T-cell (primary cell): Measurements from ENCODE around the gene WIPF2. TPM values are rescaled to one million over a fixed set of nuclear protein-coding genes. Genes with fewer than 3 reads are reported as not detected.
A peak's percentile ranks its signal among the peaks of the same experiment; 100 is the strongest.
"Not testable (repeated sequence)": the region's sequence is repeated elsewhere in the genome, so short reads cannot be mapped to it uniquely, and the experiment has no call there.

ENCODE experiments used
- ATAC-seq, 4 experiments: fragments of 200-7000 bp in 3 of 4; fragments of 150-1000 bp in 1 of 4; cut with Tn5 transposase; replicated peaks in 1 of 4; 1 replicate in 3 of 4; 2 replicates in 1 of 4; pipeline ENCODE4 v1.10.0; 2021; ENCODE audit warnings: moderate library complexity in 3 of 4, mild to moderate bottlenecking in 2 of 4, moderate number of reproducible peaks in 1 of 4
- CTCF ChIA-PET, 2 donors: fragments of 300-600 bp; sonication (Branson Sonifier 250); formaldehyde crosslinking; loops; one replicate each; lab custom pipeline; 2022; ENCODE audit warnings: antibody characterized with exemption in 2 of 2; lab: Charles Lee
- POLR2A ChIA-PET, 2 donors: fragments of 300-600 bp; sonication (Branson Sonifier 250); formaldehyde crosslinking; loops; one replicate each; lab custom pipeline; 2022; ENCODE audit warnings: antibody characterized with exemption in 2 of 2; lab: Charles Lee
- DNase-seq, 35 experiments: peaks; one replicate each; pipeline versions ENCODE4 v3.0.0 to v3.0.0-alpha.2; 2013 to 2023
- H3K27ac ChIP-seq: one replicate; pipeline ENCODE4 v1.5.1; 2013; ENCODE audit warnings: low read length
- H3K27me3 ChIP-seq, 2 experiments: replicated peaks in 1 of 2; 1 replicate in 1 of 2; 2 replicates in 1 of 2; pipeline versions ENCODE4 v1.6.1 to v1.7.0; 2013; ENCODE audit warnings: low read length in 1 of 2, mixed read lengths in 1 of 2; ENCODE audit not compliant: control insufficient read depth in 2 of 2, insufficient read depth in 2 of 2; ENCODE audit errors: extremely low read depth in 1 of 2
- H3K36me3 ChIP-seq, 2 donors: 1 replicate in 1 of 2; 2 replicates in 1 of 2; pipeline versions ENCODE4 v1.6.1 to v1.7.0; 2013; ENCODE audit warnings: low read length in 1 of 2; ENCODE audit not compliant: control insufficient read depth in 2 of 2, insufficient read depth in 1 of 2; ENCODE audit errors: extremely low read depth in 1 of 2
- H3K4me1 ChIP-seq, 2 experiments: 1 replicate in 1 of 2; 2 replicates in 1 of 2; pipeline versions ENCODE4 v1.6.1 to v1.7.0; 2013; ENCODE audit warnings: low read length in 2 of 2, mixed read lengths in 1 of 2; ENCODE audit not compliant: insufficient read depth in 2 of 2, control insufficient read depth in 1 of 2; ENCODE audit errors: extremely low read depth in 1 of 2
- H3K4me3 ChIP-seq, 2 donors: 1 replicate in 1 of 2; 2 replicates in 1 of 2; pipeline versions ENCODE4 v1.5.1 to v1.7.0; 2013; ENCODE audit warnings: mild to moderate bottlenecking in 2 of 2, low read length in 1 of 2, moderate library complexity in 1 of 2; ENCODE audit not compliant: control insufficient read depth in 1 of 2; ENCODE audit errors: extremely low read depth in 1 of 2
- H3K9me3 ChIP-seq: 2 replicates; pipeline ENCODE4 v1.7.0; 2013
- H3K27ac Mint-ChIP-seq, 2 donors: one replicate each; pipeline ENCODE4 v1.8.0; 2020 to 2021; ENCODE audit warnings: mild to moderate bottlenecking in 2 of 2, mixed read lengths in 2 of 2
- H3K27me3 Mint-ChIP-seq, 2 donors: one replicate each; pipeline ENCODE4 v1.8.0; 2021 to 2022; ENCODE audit warnings: mixed read lengths in 2 of 2
- H3K36me3 Mint-ChIP-seq: one replicate; pipeline ENCODE4 v1.8.0; 2021; ENCODE audit warnings: mixed read lengths
- H3K4me1 Mint-ChIP-seq, 3 donors: one replicate each; pipeline ENCODE4 v1.8.0; 2020 to 2022; ENCODE audit warnings: mixed read lengths in 3 of 3, mild to moderate bottlenecking in 1 of 3
- H3K4me3 Mint-ChIP-seq, 3 donors: one replicate each; pipeline ENCODE4 v1.8.0; 2020 to 2022; ENCODE audit warnings: mild to moderate bottlenecking in 3 of 3, mixed read lengths in 3 of 3, moderate library complexity in 3 of 3
- H3K9me3 Mint-ChIP-seq, 3 donors: one replicate each; pipeline ENCODE4 v1.8.0; 2020 to 2022; ENCODE audit warnings: mixed read lengths in 3 of 3
- WGBS: methylation state at CpG from one replicate; pipeline ENCODE4 v1.1.5; 2013; ENCODE audit warnings: missing lambda C conversion rate; ENCODE audit not compliant: insufficient coverage; 5-methylcytosine and 5-hydroxymethylcytosine counted together
- total RNA-seq, 35 experiments: library from RNA in 6 of 35; stranded (reverse) in 6 of 35; fragments of 120-200 nt in 1 of 35; gene quantifications; one replicate each; pipeline versions ENCODE4 v1.2.1 to v1.2.4 and lab custom pipeline; 2013 to 2026

The WIPF2 gene
- total RNA-seq, 5 donors from 2014 or later (not counting 1 experiment from before 2014, with no cell fraction given) = 23.1 to 42.1 (median 32.1) TPM

DNA sequence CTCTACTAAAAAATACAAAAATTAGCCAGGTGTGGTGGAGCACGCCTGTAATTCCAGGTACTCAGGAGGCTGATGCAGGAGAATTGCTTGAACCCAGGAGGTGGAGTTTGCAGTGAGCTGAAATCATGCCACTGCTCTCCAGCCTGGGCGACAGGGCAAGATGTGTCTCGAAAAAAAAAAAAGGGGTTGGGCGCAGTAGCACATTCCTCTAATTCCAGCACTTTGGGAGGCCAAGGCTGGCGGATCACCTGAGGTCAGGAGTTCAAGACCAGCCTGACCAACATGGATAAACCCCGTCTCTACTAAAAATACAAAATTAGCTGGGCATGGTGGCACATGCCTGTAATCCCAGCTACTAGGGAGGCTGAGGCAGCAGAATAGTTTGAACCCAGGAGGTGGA is 5.2 kb upstream of the WIPF2 start:
- 87% methylated on average over 3 of the region's 6 CpGs for WGBS
- H3K9me3 ChIP-seq, H3K4me1 ChIP-seq, CTCF ChIA-PET, ATAC-seq, H3K9me3 Mint-ChIP-seq, DNase-seq, H3K36me3 Mint-ChIP-seq, H3K4me3 ChIP-seq, POLR2A ChIA-PET, H3K36me3 ChIP-seq, H3K27ac ChIP-seq, H3K27me3 Mint-ChIP-seq, H3K27ac Mint-ChIP-seq, H3K4me3 Mint-ChIP-seq, H3K27me3 ChIP-seq: not testable (repeated sequence)
- H3K4me1 Mint-ChIP-seq = peaks cover 10 to 13% (median 11%) of the 10 kb centered on the region in 3 donors

DNA sequence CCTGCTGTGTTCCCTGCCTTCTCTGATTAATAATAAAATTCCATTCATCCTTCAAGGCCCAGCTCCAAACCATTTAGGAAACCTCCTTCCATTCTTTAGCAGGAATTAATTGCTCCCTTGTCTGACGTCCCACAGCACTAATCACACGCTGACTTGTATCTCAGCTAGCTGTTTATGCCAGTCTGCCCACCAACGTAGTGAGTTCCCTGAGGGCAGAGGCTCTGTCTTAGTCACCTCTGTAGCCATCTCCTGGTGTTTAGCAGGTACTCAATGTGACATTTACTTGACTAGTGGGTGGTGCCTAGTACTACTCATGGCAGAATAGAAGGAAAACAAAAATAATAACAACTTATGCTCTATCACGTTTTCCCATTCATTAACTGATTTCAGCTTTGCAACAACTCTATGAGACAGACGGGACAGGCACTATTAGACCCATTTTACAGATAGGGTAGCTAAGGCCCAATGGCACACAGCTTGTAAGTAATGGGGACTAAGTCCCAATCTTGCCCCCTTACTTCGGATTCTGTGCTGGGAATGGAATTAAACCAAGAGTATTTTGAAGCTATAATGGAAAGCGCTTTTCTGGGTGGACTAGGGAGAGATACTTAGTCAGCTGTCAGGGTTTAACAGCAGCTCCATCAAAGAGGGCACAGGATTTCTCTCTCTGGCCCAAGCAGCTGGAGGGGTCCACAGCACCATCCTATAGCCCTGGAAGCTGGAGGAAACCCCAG is 931 bp upstream of the WIPF2 start:
- peaks cover 24 to 37% (median 30%) of the 10 kb centered on the region in 3 donors for H3K4me1 Mint-ChIP-seq
- H3K27ac Mint-ChIP-seq = peak overlapping the region; percentile 100
- H3K9me3 ChIP-seq = no peaks in the 10 kb centered on the region
- peak in 1 of 35 experiments; percentile 25 for DNase-seq
- peaks cover under 1% of the 10 kb centered on the region for H3K36me3 Mint-ChIP-seq
- POLR2A ChIA-PET = interaction anchor here (0.5 to 0.9 kb wide), 6 partner anchors 21 to 1395 kb away, joined by 3 to 12 read pairs (median 3); partner anchors contain the start of gene CDK12 (in 1 of the 2)
- H3K27me3 ChIP-seq = peaks cover 0 to under 1% of the 10 kb centered on the region in 2 experiments
- H3K9me3 Mint-ChIP-seq = no peaks in the 10 kb centered on the region
- peaks cover 8 to 24% of the 10 kb centered on the region in 2 experiments for H3K4me1 ChIP-seq
- no peaks in the 10 kb centered on the region for H3K36me3 ChIP-seq
- H3K4me3 Mint-ChIP-seq = peak overlapping the region; percentile 87 to 98 (median 95)
- ATAC-seq = no peak
- WGBS = 96% methylated on average over 3 of the region's 7 CpGs
- CTCF ChIA-PET = interaction anchor here (0.5 to 2.0 kb wide), 17 partner anchors 9 to 348 kb away, joined by 3 to 13 read pairs (median 3); partner anchors contain the start of genes CASC3 (in 1 of the 2), MED24 (in 1 of the 2) and PSMD3 (in 1 of the 2)
- H3K27ac ChIP-seq = peak overlapping the region; percentile 92
- H3K27me3 Mint-ChIP-seq = no peaks in the 10 kb centered on the region
- peak overlapping the region; percentile 50 to 71 for H3K4me3 ChIP-seq

GRCh38 chr17:40219594-40220338 is 662 bp downstream of the WIPF2 start:
- Histone ChIP-seq H3K36me3 (no peaks in the 10 kb centered on the region), H3K4me1 (peaks cover 8 to 24% of the 10 kb centered on the region in 2 experiments), H3K9me3 (no peaks in the 10 kb centered on the region), H3K27ac (peak overlapping the region; percentile 92), H3K4me3 (peak overlapping the region; percentile 50 to 71), H3K27me3 (no peaks in the 10 kb centered on the region)
- peak in 3 of 4 experiments; percentile 18 to 28 (median 25) for ATAC-seq
- peak in 24 of 35 experiments; percentile 1 to 53 (median 10) for DNase-seq
- CTCF ChIA-PET = interaction anchor here in 1 of 2 donors (0.8 to 2.0 kb wide), 6 partner anchors 44 to 240 kb away, joined by 3 to 13 read pairs (median 4); partner anchors contain the start of gene MED24
- H3K4me1 Mint-ChIP-seq = peaks cover 31 to 46% (median 36%) of the 10 kb centered on the region in 3 donors
- no peaks in the 10 kb centered on the region for H3K9me3 Mint-ChIP-seq
- H3K36me3 Mint-ChIP-seq = peaks cover 7% of the 10 kb centered on the region
- POLR2A ChIA-PET = interaction anchor here (0.6 to 1.0 kb wide), 4 partner anchors 8 to 1469 kb away, joined by 3 read pairs; no protein-coding TSS in a partner anchor
- peak overlapping the region; percentile 87 to 98 (median 95) for H3K4me3 Mint-ChIP-seq
- H3K27ac Mint-ChIP-seq = peak overlapping the region; percentile 26 to 77
- no peaks in the 10 kb centered on the region for H3K27me3 Mint-ChIP-seq
- 4% methylated on average over 18 of the region's 24 CpGs for WGBS

DNA sequence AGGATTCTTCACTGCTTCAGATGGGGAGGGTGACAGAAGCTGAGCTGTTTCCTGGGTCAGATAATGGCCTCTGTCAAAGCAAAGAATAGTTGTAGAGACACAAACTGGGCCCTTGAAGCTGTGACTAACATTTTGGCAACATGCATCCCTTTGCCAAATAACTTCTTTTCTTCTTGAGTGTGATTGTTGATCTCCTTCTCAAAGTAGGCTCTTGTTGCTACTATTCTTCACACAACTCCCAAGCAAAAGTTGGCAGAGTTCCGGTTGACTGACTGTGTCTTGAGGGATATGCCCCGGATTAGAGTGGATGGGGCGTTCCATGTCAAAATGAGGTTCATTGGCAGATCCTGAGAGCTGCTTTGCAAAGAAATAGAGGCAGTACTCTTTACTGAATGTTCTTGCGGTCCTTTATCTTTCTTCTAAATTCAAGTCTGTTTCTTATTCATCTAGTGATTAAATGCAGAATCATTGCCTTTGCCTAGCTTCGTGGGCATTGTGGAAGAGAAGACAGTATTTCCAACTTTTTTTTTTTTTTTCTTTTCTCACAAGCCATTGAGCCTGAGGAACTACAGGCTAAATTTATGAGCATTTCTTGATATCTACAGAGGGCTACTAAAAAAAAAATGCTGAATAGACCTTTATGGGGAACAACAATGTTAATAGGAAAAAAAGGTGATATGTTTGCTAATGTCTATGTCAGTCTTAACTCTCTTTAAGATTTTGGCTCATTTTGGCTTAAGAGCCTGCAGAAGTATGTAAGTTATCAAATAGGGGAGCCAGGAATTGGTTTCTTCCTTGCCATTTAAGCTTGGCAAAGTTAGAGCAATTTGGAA is 5.8 kb downstream of the WIPF2 start:
- POLR2A ChIA-PET = interaction anchor here (0.6 to 1.1 kb wide), 2 partner anchors 18 to 337 kb away, joined by 3 read pairs; no protein-coding TSS in a partner anchor
- H3K36me3 Mint-ChIP-seq = peaks cover 15% of the 10 kb centered on the region

DNA sequence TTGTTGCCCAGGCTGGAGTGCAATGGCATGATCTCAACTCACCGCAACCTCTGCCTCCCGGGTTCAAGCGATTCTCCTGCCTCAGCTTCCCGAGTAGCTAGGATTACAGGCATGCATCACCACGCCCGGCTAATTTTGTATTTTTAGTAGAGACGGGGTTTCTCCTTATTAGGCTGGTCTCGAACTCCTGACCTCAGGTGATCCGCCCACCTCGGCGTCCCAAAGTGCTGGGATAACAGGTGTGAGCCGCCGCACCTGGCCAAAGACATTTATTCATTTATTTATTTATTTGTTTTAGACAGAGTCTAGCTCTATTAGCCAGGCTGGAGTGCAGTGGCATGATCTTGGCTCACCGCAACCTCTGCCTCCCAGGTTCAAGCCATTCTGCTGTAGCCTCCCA is 10.0 kb downstream of the WIPF2 start:
- not testable (repeated sequence) for H3K27me3 Mint-ChIP-seq, H3K27ac ChIP-seq, ATAC-seq, H3K27me3 ChIP-seq, DNase-seq, H3K27ac Mint-ChIP-seq, H3K9me3 ChIP-seq, H3K4me3 ChIP-seq, H3K4me1 ChIP-seq, H3K4me3 Mint-ChIP-seq, H3K9me3 Mint-ChIP-seq
- peaks cover 37 to 38% (median 38%) of the 10 kb centered on the region in 3 donors for H3K4me1 Mint-ChIP-seq
- WGBS = 100% methylated on average over 3 of the region's 14 CpGs
- CTCF ChIA-PET = interaction anchor here in 1 of 2 donors (0.6 kb wide), 1 partner anchor 126 kb away, joined by 3 read pairs; no protein-coding TSS in a partner anchor
- POLR2A ChIA-PET = interaction anchor here in 1 of 2 donors (0.6 kb wide), 1 partner anchor 215 kb away, joined by 4 read pairs; no protein-coding TSS in a partner anchor
- H3K36me3 ChIP-seq = peaks cover 0 to 23% of the 10 kb centered on the region in 2 donors
- H3K36me3 Mint-ChIP-seq = peaks cover 22% of the 10 kb centered on the region

More for the DNA sequence above, 5.8 kb downstream of the WIPF2 start:
- peak overlapping the region; percentile 25 to 53 for H3K27ac Mint-ChIP-seq
- H3K27ac ChIP-seq = no peak overlapping the region
- H3K27me3 Mint-ChIP-seq = no peaks in the 10 kb centered on the region
- WGBS = 100% methylated on average over 2 of the region's 5 CpGs
- peaks cover 0 to 13% of the 10 kb centered on the region in 2 donors for H3K36me3 ChIP-seq
- peaks cover 36 to 45% (median 40%) of the 10 kb centered on the region in 3 donors for H3K4me1 Mint-ChIP-seq
- DNase-seq = no peak
- CTCF ChIA-PET = interaction anchor here in 1 of 2 donors (0.5 to 0.7 kb wide), 2 partner anchors 23 to 149 kb away, joined by 3 read pairs; no protein-coding TSS in a partner anchor
- no peak overlapping the region for H3K4me3 ChIP-seq
- H3K4me1 ChIP-seq = peaks cover 6 to 14% of the 10 kb centered on the region in 2 experiments
- no peak for ATAC-seq
- H3K9me3 Mint-ChIP-seq = no peaks in the 10 kb centered on the region
- H3K9me3 ChIP-seq = no peaks in the 10 kb centered on the region
- no peak overlapping the region for H3K4me3 Mint-ChIP-seq
- no peaks in the 10 kb centered on the region for H3K27me3 ChIP-seq
